Large intestine (tissue), 3 donors: ENCODE results near the gene ESPN. TPM values are rescaled to one million over a fixed set of nuclear protein-coding genes. Genes with fewer than 3 reads are reported as not detected.

Experiments used
- DNase-seq, 2 donors: peaks; one replicate each; pipeline versions ENCODE4 v3.0.0 to v3.0.0-alpha.2; 2013
- H3K27ac ChIP-seq: one replicate; pipeline ENCODE4 v1.5.1; 2013; ENCODE audit warnings: low read length
- H3K27me3 ChIP-seq: 2 replicates; pipeline ENCODE4 v1.6.1; 2013; ENCODE audit warnings: low read length; ENCODE audit not compliant: control insufficient read depth, insufficient read depth
- H3K36me3 ChIP-seq: 2 replicates; pipeline ENCODE4 v1.6.1; 2013; ENCODE audit warnings: low read length; ENCODE audit not compliant: control insufficient read depth, insufficient read depth
- H3K4me1 ChIP-seq: one replicate; pipeline ENCODE4 v1.6.1; 2013; ENCODE audit warnings: low read length; ENCODE audit not compliant: control insufficient read depth, insufficient read depth
- H3K4me3 ChIP-seq: one replicate; pipeline ENCODE4 v1.5.1; 2013; ENCODE audit warnings: low read length
- H3K9me3 ChIP-seq: one replicate; pipeline ENCODE4 v1.6.1; 2013; ENCODE audit warnings: mild to moderate bottlenecking, low read depth, low read length, moderate library complexity; ENCODE audit not compliant: control insufficient read depth
- WGBS: methylation state at CpG from one replicate; pipeline ENCODE4 v1.1.5; 2013; ENCODE audit warnings: low lambda C conversion rate; ENCODE audit not compliant: insufficient coverage; 5-methylcytosine and 5-hydroxymethylcytosine counted together
- polyA plus RNA-seq: library from polyadenylated mRNA; unstranded; fragments of 120-200 nt; gene quantifications from one replicate; pipeline ENCODE4 v1.2.1, GENCODE V29; 2013

Gene ESPN
- polyA plus RNA-seq, 1 donor: 256 TPM

DNA sequence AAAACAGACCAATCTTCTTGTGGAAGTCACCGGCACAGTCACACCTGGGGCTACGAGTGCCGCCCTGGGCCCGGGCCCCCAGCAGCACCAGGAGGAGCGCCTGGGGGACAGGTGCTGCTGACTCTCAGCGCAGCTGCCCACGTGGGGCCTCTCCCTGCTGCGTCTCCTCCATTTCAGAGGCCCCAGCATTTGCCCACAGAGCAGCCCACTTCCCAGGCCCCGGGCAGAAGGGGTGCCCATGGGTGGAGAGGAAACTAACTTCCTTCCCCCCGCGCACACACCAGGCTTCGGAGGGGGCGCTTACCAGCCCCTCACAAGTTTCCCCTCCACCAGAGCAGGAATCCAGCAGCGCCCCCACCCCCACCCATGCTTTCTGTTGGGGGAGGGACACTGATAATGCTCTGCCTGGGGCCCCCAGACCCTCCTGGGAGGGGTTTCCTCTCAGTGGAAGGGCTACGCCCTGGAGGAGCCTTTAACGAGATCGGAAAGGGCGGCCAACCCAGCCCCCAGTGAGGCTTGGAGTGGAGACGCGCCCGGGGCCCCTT, 41.0 kb downstream of the ESPN start:
- DNase-seq: no peak
- peaks cover 46% of the 10 kb centered on the region for H3K4me1 ChIP-seq
- peaks cover 9% of the 10 kb centered on the region for H3K27me3 ChIP-seq
- peaks cover 56% of the 10 kb centered on the region for H3K36me3 ChIP-seq
- no CpG with 5 or more reads among the region's 21 CpGs for WGBS
- H3K9me3 ChIP-seq: peaks cover 18% of the 10 kb centered on the region
- H3K4me3 ChIP-seq: peak overlapping the region; percentile 49
- H3K27ac ChIP-seq: peak overlapping the region; percentile 33

DNA sequence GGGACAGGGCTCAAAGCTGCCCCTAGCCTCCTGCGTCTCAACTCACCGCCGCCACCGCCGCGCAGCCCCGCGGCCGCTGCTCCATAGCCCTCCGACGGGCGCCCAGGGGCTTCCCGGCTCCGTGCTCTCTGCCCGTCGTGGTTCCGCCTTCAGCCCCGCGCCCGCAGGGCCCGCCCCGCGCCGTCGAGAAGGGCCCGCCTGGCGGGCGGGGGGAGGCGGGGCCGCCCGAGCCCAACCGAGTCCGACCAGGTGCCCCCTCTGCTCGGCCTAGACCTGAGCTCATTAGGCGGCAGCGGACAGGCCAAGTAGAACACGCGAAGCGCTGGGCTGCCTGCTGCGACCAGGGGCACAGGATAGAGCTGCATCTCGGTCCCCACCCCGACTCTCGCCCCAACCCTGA, 41.4 kb downstream of the ESPN start, which contains the start of gene TNFRSF25:
Gene TNFRSF25, minus strand, starts transcription at position 151 of the 400 bp plus-strand sequence. Its CDS starts 66 bp downstream, at position 85.
- no CpG with 5 or more reads among the region's 43 CpGs for WGBS
- peaks cover 44% of the 10 kb centered on the region for H3K4me1 ChIP-seq
- peak in 1 of 2 donors; percentile 58 for DNase-seq
- peak within 1 kb of the TSS; percentile 33 for H3K27ac ChIP-seq
- peaks cover 6% of the 10 kb centered on the region for H3K27me3 ChIP-seq
- peaks cover 51% of the 10 kb centered on the region for H3K36me3 ChIP-seq
- peak within 1 kb of the TSS; percentile 49 for H3K4me3 ChIP-seq
- H3K9me3 ChIP-seq: peaks cover 18% of the 10 kb centered on the region

DNA sequence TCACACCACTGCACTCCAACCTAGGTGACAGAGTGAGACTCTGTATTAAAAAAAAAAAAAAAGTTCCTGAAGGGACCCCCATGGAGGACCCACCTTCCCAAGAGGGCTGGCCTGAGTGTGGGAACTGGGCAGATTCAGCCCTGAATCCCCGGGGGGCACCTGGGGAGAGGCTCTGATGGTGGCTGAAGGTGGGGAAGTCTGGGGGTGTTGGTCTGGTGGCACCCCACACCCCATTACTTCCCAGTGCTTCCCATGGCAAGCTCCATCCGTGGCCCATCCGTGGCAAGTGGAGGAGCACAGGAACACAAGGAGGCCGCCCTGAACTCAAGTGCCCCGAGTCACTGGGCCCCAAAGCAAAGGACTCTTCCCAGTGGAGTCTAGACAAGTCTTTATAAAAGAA, 42.2 kb downstream of the ESPN start:
- no peak overlapping the region for H3K4me3 ChIP-seq
- H3K9me3 ChIP-seq: peaks cover 16% of the 10 kb centered on the region
- peaks cover under 1% of the 10 kb centered on the region for H3K27me3 ChIP-seq
- H3K4me1 ChIP-seq: peaks cover 51% of the 10 kb centered on the region
- DNase-seq: no peak
- no peak overlapping the region for H3K27ac ChIP-seq
- no CpG with 5 or more reads among the region's 5 CpGs for WGBS
- H3K36me3 ChIP-seq: peaks cover 44% of the 10 kb centered on the region

DNA sequence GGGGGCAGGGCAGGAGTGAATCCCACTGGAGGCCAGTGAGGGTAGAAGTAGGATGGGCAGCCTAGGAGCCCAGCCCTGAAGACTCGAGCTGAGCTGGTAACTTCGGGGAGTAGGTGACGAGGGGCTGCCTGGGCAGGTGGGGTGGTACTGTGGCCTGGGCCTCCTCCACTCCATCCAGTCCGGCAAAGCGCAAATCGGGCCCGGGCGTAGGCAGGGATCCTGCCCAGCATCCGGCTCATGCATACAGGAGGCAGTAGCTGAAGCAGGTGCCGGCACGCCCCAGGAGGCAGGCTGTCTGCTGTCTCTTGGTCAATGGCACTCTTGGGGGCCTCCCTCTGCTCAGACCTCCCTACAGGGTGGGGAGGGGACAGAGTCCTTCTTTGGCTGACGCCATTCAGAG, 42.6 kb downstream of the ESPN start:
- WGBS: no CpG with 5 or more reads among the region's 12 CpGs
- Histone ChIP-seq H3K27ac (no peak overlapping the region), H3K4me3 (no peak overlapping the region), H3K36me3 (peaks cover 39% of the 10 kb centered on the region), H3K9me3 (peaks cover 14% of the 10 kb centered on the region), H3K27me3 (no peaks in the 10 kb centered on the region), H3K4me1 (peaks cover 54% of the 10 kb centered on the region)
- no peak for DNase-seq

DNA sequence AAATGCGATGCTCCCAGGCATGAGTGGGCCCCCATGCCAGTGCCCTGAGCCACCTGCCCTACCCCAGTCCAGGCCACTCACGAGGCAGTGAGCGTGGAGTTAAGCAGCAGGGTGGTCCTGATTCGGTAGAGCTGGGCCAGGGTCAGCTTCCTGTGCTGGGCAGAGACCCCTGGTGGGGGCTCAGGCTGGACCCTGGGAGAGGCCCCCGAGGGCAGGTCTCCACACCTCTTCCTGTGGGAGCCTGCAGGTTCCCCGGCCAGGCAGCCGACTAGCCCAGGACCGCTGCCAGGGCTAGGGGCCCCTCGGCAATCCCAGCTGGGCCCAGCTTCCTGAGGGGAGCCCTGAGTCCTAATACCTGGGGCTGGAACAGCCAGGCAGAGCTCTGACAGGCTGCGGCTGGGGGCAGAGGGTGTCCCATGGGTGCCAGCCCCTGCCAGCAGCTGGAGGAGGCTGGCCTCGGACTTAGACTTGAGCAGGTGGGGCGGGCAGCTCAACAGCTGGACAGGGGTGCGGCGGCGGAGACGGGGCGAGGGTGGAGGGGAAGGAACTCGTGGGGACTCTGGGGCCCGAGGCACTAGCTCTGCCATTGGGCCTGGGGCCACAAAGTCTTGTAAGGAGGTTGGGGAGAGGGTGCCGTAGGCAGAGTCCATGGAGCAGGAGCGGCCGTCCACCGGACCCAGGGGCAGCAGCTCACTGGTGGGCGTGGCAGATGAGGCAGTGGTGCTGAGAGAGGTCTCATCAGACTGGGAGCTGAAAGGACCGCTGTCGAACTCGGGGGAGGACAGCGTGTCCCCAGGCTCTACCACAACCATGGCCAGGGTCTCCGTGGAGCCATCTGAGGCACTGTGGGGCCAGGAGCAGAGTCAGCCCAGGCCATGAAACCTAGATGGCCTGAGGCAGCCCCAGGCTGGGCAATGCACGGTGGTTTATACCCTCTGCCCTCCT, 43.4 kb downstream of the ESPN start:
- Histone ChIP-seq H3K4me1 (peaks cover 62% of the 10 kb centered on the region), H3K4me3 (no peak overlapping the region), H3K27ac (no peak overlapping the region), H3K27me3 (no peaks in the 10 kb centered on the region), H3K9me3 (peaks cover 14% of the 10 kb centered on the region), H3K36me3 (peaks cover 32% of the 10 kb centered on the region)
- WGBS: no CpG with 5 or more reads among the region's 30 CpGs
- no peak for DNase-seq

DNA sequence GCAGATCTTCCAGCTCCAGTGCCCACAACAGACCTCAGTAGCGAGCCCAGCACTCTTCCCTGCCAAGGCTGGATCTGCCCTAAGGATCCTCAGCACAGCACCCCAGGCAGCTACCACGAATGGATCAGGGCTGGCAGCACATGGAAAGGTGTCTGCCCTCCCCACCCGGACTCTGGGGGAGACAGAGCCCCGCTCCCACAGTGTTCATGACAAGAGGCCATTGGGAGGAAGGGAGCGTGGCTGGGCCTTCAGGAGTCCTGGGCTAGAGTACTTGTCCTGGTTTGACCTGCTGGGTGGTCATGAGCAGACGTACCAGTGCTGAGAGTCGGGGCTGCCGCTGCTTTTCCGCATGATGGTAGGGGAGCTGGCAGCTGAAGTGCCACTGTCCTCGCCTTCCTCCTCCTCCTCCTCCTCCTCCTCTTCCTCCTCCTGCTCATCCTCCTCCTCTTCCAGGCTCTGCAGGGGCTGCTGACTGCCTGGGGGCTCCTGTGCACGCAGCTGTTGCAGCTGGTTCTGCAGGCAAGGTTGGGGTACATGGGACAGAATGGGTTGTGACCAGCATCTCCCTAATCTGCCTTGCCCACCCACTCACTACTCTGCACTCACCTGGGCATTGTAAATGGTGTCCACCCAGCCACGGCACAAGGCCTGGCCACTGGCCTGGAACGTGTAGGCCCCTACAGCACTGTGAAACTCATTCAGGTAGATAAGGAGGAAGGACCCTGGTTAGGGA, 44.3 kb downstream of the ESPN start:
- Histone ChIP-seq H3K27me3 (no peaks in the 10 kb centered on the region), H3K27ac (no peak overlapping the region), H3K36me3 (peaks cover 31% of the 10 kb centered on the region), H3K9me3 (peaks cover 14% of the 10 kb centered on the region), H3K4me3 (no peak overlapping the region), H3K4me1 (peaks cover 71% of the 10 kb centered on the region)
- no CpG with 5 or more reads among the region's 13 CpGs for WGBS
- DNase-seq: no peak

DNA sequence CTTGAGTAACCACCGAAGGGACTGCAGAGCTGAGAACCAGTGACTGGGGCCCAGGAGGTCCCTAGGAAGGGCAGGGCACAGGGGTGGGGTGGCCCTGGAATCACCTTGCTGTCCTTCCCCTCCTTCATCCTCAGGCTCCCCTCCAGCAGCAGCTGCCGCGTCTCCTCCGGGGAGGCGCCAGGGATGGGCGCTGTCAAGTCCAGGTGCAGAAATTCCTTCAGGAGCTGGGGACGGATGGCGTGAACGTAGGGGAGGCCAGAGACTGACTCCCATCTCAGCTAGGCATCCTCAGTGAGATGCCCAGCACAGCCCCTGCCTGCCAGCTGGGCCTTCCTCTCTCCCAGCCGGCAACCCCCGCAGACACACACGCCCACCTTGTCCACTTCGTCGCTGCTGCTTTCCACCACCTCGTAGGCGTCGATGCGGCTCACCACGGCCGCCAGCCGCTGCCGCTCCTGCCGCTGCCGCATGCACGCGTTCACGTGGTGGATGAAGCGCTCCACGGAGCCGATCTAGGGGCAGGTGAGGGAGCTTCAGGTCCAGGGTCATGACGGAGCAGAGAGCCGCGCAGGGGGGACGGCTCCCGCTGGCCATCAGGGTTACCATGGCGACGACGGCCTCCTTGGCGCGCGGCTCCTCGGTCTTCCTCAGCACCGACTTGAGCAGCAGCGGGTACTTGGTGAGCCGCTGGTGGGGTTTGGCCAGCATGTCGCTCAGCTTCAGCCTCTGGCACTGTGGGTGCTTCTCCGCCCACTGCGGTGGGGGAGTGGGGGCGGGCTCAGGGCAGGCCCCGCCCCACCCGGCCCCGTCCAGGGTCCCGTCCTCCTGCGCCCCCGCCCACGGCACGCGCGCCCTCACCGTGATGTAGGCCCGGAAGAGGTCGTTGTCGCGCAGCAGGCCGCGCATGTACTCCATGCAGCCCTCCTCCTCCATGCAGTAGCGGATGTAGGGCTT, 45.8 kb downstream of the ESPN start:
- Histone ChIP-seq H3K9me3 (peaks cover 14% of the 10 kb centered on the region), H3K27me3 (no peaks in the 10 kb centered on the region), H3K4me3 (no peak overlapping the region), H3K27ac (no peak overlapping the region), H3K4me1 (peaks cover 71% of the 10 kb centered on the region), H3K36me3 (peaks cover 28% of the 10 kb centered on the region)
- DNase-seq: no peak
- WGBS: no CpG with 5 or more reads among the region's 67 CpGs

GRCh38 chr1:6471086-6471969, 46.8 kb downstream of the ESPN start:
- no CpG with 5 or more reads among the region's 67 CpGs for WGBS
- H3K36me3 ChIP-seq: peaks cover 28% of the 10 kb centered on the region
- peak overlapping the region; percentile 99 for H3K27ac ChIP-seq
- peaks cover 14% of the 10 kb centered on the region for H3K9me3 ChIP-seq
- H3K27me3 ChIP-seq: no peaks in the 10 kb centered on the region
- peak; percentile 80 to 95 for DNase-seq
- peak overlapping the region; percentile 25 for H3K4me3 ChIP-seq
- H3K4me1 ChIP-seq: peaks cover 75% of the 10 kb centered on the region

DNA sequence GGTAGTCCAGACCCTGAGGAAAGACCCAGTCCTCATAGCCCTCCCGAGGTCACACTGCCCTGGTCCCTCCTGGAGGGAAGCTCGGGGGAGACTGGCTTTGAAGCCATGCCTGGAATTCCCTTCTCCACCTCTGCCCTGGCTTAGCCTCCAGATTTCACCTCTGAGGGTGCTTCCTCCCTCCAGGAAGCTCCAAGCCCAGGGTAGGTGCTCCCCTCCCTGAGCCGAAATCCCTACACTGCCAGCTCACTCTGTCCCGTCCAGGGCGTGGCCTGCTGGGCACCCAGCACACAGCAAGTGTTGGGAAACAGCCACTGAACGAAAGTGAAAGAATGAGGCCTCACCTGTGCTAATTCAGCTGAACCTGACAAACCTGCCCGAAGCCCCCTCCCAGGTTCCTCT, 47.4 kb downstream of the ESPN start:
- peak overlapping the region; percentile 99 for H3K27ac ChIP-seq
- peak; percentile 95 to 98 for DNase-seq
- H3K4me1 ChIP-seq: peaks cover 77% of the 10 kb centered on the region
- H3K9me3 ChIP-seq: peaks cover 14% of the 10 kb centered on the region
- H3K4me3 ChIP-seq: peak overlapping the region; percentile 25
- peaks cover 27% of the 10 kb centered on the region for H3K36me3 ChIP-seq
- WGBS: no CpG with 5 or more reads among the region's 7 CpGs
- H3K27me3 ChIP-seq: no peaks in the 10 kb centered on the region
